ENCODE data around the gene AP2A2. TPM values are rescaled to one million over a fixed set of nuclear protein-coding genes. Genes with fewer than 3 reads are reported as not detected.

The AP2A2 gene
- total RNA-seq, 2 donors from 2014 or later = 35.1 to 70.2 TPM

- no peak for DNase-seq (ENCODE audit: low spot score)
- TF ChIP-seq POLR2AphosphoS5 (IDR thresholded peaks at IDR 0.05) (no peak), CTCF (IDR thresholded peaks at IDR 0.05) (no peak), POLR2A (IDR thresholded peaks at IDR 0.05) (no peak)
- Histone ChIP-seq H3K9me3 (no peaks in the 10 kb centered on the region), H3K27me3 (replicated peaks; ENCODE audit: insufficient read depth) (no peaks in the 10 kb centered on the region), H3K4me3 (no peak overlapping the region), H3K4me1 (replicated peaks) (no peaks in the 10 kb centered on the region), H3K36me3 (no peaks in the 10 kb centered on the region), H3K27ac (no peak overlapping the region)
- intact Hi-C loops (cut with DNase I) = no loop called here
- WGBS = 83% methylated on average over 10 of the region's 10 CpGs
Measured at GRCh38 chr11:883527-883926, 42.1 kb upstream of the AP2A2 start.

- no peaks in the 10 kb centered on the region for H3K4me1 ChIP-seq (replicated peaks)
- no peaks in the 10 kb centered on the region for H3K27me3 ChIP-seq (replicated peaks; ENCODE audit: insufficient read depth)
- intact Hi-C loops (cut with DNase I) = no loop called here
- no peaks in the 10 kb centered on the region for H3K36me3 ChIP-seq
- no peak overlapping the region for H3K4me3 ChIP-seq
- DNase-seq (ENCODE audit: low spot score) = no peak
- H3K9me3 ChIP-seq = no peaks in the 10 kb centered on the region
- 84% methylated on average over 16 of the region's 16 CpGs for WGBS
- H3K27ac ChIP-seq = no peak overlapping the region
- no peak for TF ChIP-seq CTCF (IDR thresholded peaks at IDR 0.05)
- TF ChIP-seq POLR2A (IDR thresholded peaks at IDR 0.05) = no peak
Measured at GRCh38 chr11:884578-885070, 41.0 kb upstream of the AP2A2 start.

GRCh38 chr11:886568-886967, 39.1 kb upstream of the AP2A2 start:
- TF ChIP-seq POLR2AphosphoS5 (IDR thresholded peaks at IDR 0.05) (no peak), CTCF (IDR thresholded peaks at IDR 0.05) (no peak), POLR2A (IDR thresholded peaks at IDR 0.05) (no peak)
- Histone ChIP-seq H3K27ac (no peak overlapping the region), H3K4me1 (replicated peaks) (no peaks in the 10 kb centered on the region), H3K36me3 (no peaks in the 10 kb centered on the region), H3K27me3 (replicated peaks; ENCODE audit: insufficient read depth) (no peaks in the 10 kb centered on the region), H3K4me3 (no peak overlapping the region), H3K9me3 (no peaks in the 10 kb centered on the region)
- intact Hi-C loops (cut with DNase I) = no loop called here
- WGBS = 93% methylated on average over 17 of the region's 17 CpGs
- no peak for DNase-seq (ENCODE audit: low spot score)

- 95% methylated on average over 14 of the region's 14 CpGs for WGBS
- Histone ChIP-seq H3K36me3 (no peaks in the 10 kb centered on the region), H3K4me1 (replicated peaks) (no peaks in the 10 kb centered on the region), H3K27ac (no peak overlapping the region), H3K27me3 (replicated peaks; ENCODE audit: insufficient read depth) (no peaks in the 10 kb centered on the region), H3K9me3 (no peaks in the 10 kb centered on the region), H3K4me3 (no peak overlapping the region)
- intact Hi-C loops (cut with DNase I) = no loop called here
- TF ChIP-seq CTCF (IDR thresholded peaks at IDR 0.05) (no peak), POLR2A (IDR thresholded peaks at IDR 0.05) (no peak), POLR2AphosphoS5 (IDR thresholded peaks at IDR 0.05) (no peak)
- no peak for DNase-seq (ENCODE audit: low spot score)
Measured at GRCh38 chr11:887589-887988, 38.1 kb upstream of the AP2A2 start.

GRCh38 chr11:888310-889212, 37.1 kb upstream of the AP2A2 start:
- Histone ChIP-seq H3K27me3 (replicated peaks; ENCODE audit: insufficient read depth) (no peaks in the 10 kb centered on the region), H3K4me1 (replicated peaks) (no peaks in the 10 kb centered on the region), H3K36me3 (no peaks in the 10 kb centered on the region), H3K27ac (no peak overlapping the region), H3K9me3 (no peaks in the 10 kb centered on the region), H3K4me3 (no peak overlapping the region)
- 88% methylated on average over 36 of the region's 45 CpGs for WGBS
- TF ChIP-seq CTCF (IDR thresholded peaks at IDR 0.05) = no peak
- TF ChIP-seq POLR2AphosphoS5 (IDR thresholded peaks at IDR 0.05) = no peak
- no peak for TF ChIP-seq POLR2A (IDR thresholded peaks at IDR 0.05)
- no peak for DNase-seq (ENCODE audit: low spot score)
- intact Hi-C loops (cut with DNase I) = no loop called here

All from prostate gland (tissue), 2 donors.